ENCODE results near the gene PSMC6. TPM values are rescaled to one million over a fixed set of nuclear protein-coding genes. Genes with fewer than 3 reads are reported as not detected.
A peak's percentile ranks its signal among the peaks of the same experiment; 100 is the strongest.

Gene PSMC6
- total RNA-seq, 1 donor from 2014 or later: 84.5 TPM

DNA sequence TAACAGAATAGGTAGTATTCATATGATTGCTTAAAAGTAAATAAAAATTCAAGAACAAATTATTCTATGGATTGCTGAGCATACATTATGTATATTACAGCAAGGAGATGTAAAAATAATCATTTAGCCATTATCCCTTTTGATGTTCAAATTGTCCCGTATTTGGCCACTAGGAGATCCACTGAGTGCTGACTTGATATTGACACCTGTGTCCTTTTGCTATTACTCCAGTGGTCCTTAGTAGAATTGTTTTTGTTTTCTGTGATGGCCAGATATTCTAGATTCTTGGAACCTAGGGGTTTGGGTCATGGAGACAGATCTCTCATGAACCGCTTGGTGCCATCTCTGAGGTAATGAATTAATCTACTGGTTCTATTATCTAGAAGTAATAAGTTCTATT is 28.4 kb upstream of the PSMC6 start:
- peaks cover 9% of the 10 kb centered on the region for H3K36me3 ChIP-seq (ENCODE audit: control insufficient read depth, insufficient read depth, low read length)
- FAIRE-seq: no peak
- no peaks in the 10 kb centered on the region for H3K27me3 ChIP-seq (ENCODE audit: control insufficient read depth, insufficient read depth, low read length)
- TF ChIP-seq, protein P1, sequence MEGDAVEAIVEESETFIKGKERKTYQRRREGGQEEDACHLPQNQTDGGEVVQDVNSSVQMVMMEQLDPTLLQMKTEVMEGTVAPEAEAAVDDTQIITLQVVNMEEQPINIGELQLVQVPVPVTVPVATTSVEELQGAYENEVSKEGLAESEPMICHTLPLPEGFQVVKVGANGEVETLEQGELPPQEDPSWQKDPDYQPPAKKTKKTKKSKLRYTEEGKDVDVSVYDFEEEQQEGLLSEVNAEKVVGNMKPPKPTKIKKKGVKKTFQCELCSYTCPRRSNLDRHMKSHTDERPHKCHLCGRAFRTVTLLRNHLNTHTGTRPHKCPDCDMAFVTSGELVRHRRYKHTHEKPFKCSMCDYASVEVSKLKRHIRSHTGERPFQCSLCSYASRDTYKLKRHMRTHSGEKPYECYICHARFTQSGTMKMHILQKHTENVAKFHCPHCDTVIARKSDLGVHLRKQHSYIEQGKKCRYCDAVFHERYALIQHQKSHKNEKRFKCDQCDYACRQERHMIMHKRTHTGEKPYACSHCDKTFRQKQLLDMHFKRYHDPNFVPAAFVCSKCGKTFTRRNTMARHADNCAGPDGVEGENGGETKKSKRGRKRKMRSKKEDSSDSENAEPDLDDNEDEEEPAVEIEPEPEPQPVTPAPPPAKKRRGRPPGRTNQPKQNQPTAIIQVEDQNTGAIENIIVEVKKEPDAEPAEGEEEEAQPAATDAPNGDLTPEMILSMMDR (IDR thresholded peaks at IDR 0.05; ENCODE audit: insufficient read depth, low read length, severe bottlenecking): peak; percentile 32
- no peak for DNase-seq (ENCODE audit: low read depth)
- no peak overlapping the region for H3K4me3 ChIP-seq (ENCODE audit: low read depth, low read length)

GRCh38 chr14:52683985-52684520 is 22.9 kb upstream of the PSMC6 start:
- TF ChIP-seq, protein P1 (IDR thresholded peaks at IDR 0.05; ENCODE audit: insufficient read depth, low read length, severe bottlenecking): no peak
- H3K27me3 ChIP-seq (ENCODE audit: control insufficient read depth, insufficient read depth, low read length): no peaks in the 10 kb centered on the region
- FAIRE-seq (no peak), DNase-seq (ENCODE audit: low read depth) (no peak)
- H3K36me3 ChIP-seq (ENCODE audit: control insufficient read depth, insufficient read depth, low read length): peaks cover 4% of the 10 kb centered on the region
- H3K4me3 ChIP-seq (ENCODE audit: low read depth, low read length): no peak overlapping the region

DNA sequence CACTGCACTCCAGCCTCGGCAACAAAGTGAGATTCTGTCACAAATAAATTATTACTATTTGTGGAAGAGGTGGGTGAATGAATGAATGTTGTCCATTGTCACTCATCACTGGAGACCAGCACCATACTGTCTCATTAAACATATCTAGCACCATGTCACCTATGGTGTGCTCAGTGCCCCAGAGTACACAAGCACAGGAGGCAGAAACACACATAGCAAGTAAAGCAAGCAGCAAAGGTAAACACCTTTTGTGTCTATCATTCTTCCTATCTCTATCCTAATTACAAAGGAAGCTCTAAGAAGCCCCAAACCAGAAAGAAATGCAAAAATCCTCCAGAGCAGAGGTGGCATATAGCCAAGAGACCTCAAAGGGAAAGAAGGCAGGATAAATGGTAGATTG is 20.8 kb upstream of the PSMC6 start:
- Histone ChIP-seq H3K4me3 (ENCODE audit: low read depth, low read length) (no peak overlapping the region), H3K27me3 (ENCODE audit: control insufficient read depth, insufficient read depth, low read length) (no peaks in the 10 kb centered on the region), H3K36me3 (ENCODE audit: control insufficient read depth, insufficient read depth, low read length) (peaks cover 3% of the 10 kb centered on the region)
- no peak for FAIRE-seq
- no peak for DNase-seq (ENCODE audit: low read depth)
- TF ChIP-seq, protein P1 (IDR thresholded peaks at IDR 0.05; ENCODE audit: insufficient read depth, low read length, severe bottlenecking): no peak

GRCh38 chr14:52690983-52691760 is 15.8 kb upstream of the PSMC6 start:
- no peak for FAIRE-seq
- no peak for DNase-seq (ENCODE audit: low read depth)
- Histone ChIP-seq H3K27me3 (ENCODE audit: control insufficient read depth, insufficient read depth, low read length) (no peaks in the 10 kb centered on the region), H3K36me3 (ENCODE audit: control insufficient read depth, insufficient read depth, low read length) (peaks cover 2% of the 10 kb centered on the region), H3K4me3 (ENCODE audit: low read depth, low read length) (no peak overlapping the region)
- TF ChIP-seq, protein P1 (IDR thresholded peaks at IDR 0.05; ENCODE audit: insufficient read depth, low read length, severe bottlenecking): no peak

- no peak for FAIRE-seq
- Histone ChIP-seq H3K27me3 (ENCODE audit: control insufficient read depth, insufficient read depth, low read length) (no peaks in the 10 kb centered on the region), H3K36me3 (ENCODE audit: control insufficient read depth, insufficient read depth, low read length) (peaks cover 2% of the 10 kb centered on the region), H3K4me3 (ENCODE audit: low read depth, low read length) (no peak overlapping the region)
- DNase-seq (ENCODE audit: low read depth): no peak
- TF ChIP-seq, protein P1 (IDR thresholded peaks at IDR 0.05; ENCODE audit: insufficient read depth, low read length, severe bottlenecking): no peak
These were observed 14.6 kb upstream of the PSMC6 start for GRCh38 chr14:52692248-52692962.

All from bronchial epithelial cell (primary cell).